Measurements from ENCODE around the gene NRCAM.

NRCAM gene

GRCh38 chr7:108101759-108102158 lies 354.5 kb downstream of the NRCAM start:
- no peak for DNase-seq (ENCODE audit: low spot score)
- CTCF ChIA-PET, result no interaction called here
- H3K27ac ChIP-seq, result no peak overlapping the region
- no peak for TF ChIP-seq CTCF (conservative IDR thresholded peaks at IDR 0.05; ENCODE audit: low read depth)
- POLR2A ChIA-PET (ENCODE audit: low non-redundant PET), result no interaction called here

GRCh38 chr7:108099713-108100112 lies 356.5 kb downstream of the NRCAM start:
- no peak for TF ChIP-seq CTCF (conservative IDR thresholded peaks at IDR 0.05; ENCODE audit: low read depth)
- no peak overlapping the region for H3K27ac ChIP-seq
- CTCF ChIA-PET, result no interaction called here
- POLR2A ChIA-PET (ENCODE audit: low non-redundant PET), result no interaction called here
- no peak for DNase-seq (ENCODE audit: low spot score)

GRCh38 chr7:108097703-108098102 lies 358.5 kb downstream of the NRCAM start:
- peak; percentile 22 for DNase-seq (ENCODE audit: low spot score)
- POLR2A ChIA-PET (ENCODE audit: low non-redundant PET), result no interaction called here
- peak; percentile 22; the same call in 1 of the 2 replicates for TF ChIP-seq CTCF (conservative IDR thresholded peaks at IDR 0.05; ENCODE audit: low read depth)
- no peak overlapping the region for H3K27ac ChIP-seq
- CTCF ChIA-PET, result interaction anchor here (0.6 to 0.9 kb wide), 3 partner anchors 44 to 518 kb away, joined by 4 read pairs; no protein-coding TSS in a partner anchor

Data from RWPE1 (cell line).